ENCODE data around the gene NUFIP1.
A peak's percentile ranks its signal among the peaks of the same experiment; 100 is the strongest.
"Not testable (repeated sequence)": the region's sequence is repeated elsewhere in the genome, so short reads cannot be mapped to it uniquely, and the experiment has no call there.

The NUFIP1 gene

GRCh38 chr13:44989071-44989889, at the start of gene NUFIP1, which contains the start of gene GPALPP1:
NUFIP1 (minus strand) TSS chr13:44989471; CDS start chr13:44989436, 35 bp downstream.
GPALPP1 (plus strand) TSS chr13:44989538; CDS start chr13:44989655, 117 bp downstream.
- TF ChIP-seq, protein P1, sequence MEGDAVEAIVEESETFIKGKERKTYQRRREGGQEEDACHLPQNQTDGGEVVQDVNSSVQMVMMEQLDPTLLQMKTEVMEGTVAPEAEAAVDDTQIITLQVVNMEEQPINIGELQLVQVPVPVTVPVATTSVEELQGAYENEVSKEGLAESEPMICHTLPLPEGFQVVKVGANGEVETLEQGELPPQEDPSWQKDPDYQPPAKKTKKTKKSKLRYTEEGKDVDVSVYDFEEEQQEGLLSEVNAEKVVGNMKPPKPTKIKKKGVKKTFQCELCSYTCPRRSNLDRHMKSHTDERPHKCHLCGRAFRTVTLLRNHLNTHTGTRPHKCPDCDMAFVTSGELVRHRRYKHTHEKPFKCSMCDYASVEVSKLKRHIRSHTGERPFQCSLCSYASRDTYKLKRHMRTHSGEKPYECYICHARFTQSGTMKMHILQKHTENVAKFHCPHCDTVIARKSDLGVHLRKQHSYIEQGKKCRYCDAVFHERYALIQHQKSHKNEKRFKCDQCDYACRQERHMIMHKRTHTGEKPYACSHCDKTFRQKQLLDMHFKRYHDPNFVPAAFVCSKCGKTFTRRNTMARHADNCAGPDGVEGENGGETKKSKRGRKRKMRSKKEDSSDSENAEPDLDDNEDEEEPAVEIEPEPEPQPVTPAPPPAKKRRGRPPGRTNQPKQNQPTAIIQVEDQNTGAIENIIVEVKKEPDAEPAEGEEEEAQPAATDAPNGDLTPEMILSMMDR (IDR thresholded peaks at IDR 0.05; ENCODE audit: insufficient read depth, low read length, poor library complexity, severe bottlenecking), result no peak

DNA sequence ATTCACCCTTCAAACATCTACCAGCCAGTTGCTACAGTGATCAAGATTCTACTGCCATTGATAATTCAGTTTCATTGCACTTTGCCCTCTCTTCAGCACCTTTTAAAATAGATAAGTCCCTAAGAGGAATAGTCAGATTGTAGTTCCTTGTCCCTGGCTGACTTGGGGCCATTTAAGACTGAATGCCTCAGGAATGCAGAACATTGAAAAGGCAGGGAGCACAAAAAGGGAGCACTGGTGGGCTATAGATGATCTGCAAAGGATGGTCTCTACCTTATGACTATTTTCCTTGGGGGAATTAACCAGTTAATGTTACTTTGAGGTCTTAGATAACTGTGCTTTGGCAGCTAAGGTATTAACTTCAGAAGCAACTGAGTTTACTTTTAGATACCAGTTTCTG, 46.9 kb upstream of the NUFIP1 start:
- TF ChIP-seq, protein P1 (IDR thresholded peaks at IDR 0.05; ENCODE audit: insufficient read depth, low read length, poor library complexity, severe bottlenecking), result no peak
- no peak for DNase-seq (ENCODE audit: extremely low read depth, insufficient read length)
- Histone ChIP-seq H3K36me3 (ENCODE audit: control insufficient read depth, insufficient read depth, low read length) (no peaks in the 10 kb centered on the region; the same call in 1 of the 2 replicates), H3K4me3 (replicated peaks; ENCODE audit: low read depth, low read length) (no peak overlapping the region), H3K27me3 (replicated peaks; ENCODE audit: control insufficient read depth, insufficient read depth, low read length) (no peaks in the 10 kb centered on the region)

More at GRCh38 chr13:44989071-44989889, at the start of gene NUFIP1, which contains the start of gene GPALPP1:
- Histone ChIP-seq H3K27me3 (replicated peaks; ENCODE audit: control insufficient read depth, insufficient read depth, low read length) (no peaks in the 10 kb centered on the region), H3K4me3 (replicated peaks; ENCODE audit: low read depth, low read length) (peak within 1 kb of the TSS; percentile 99), H3K36me3 (ENCODE audit: control insufficient read depth, insufficient read depth, low read length) (peaks cover 3% of the 10 kb centered on the region)
- DNase-seq (ENCODE audit: extremely low read depth, insufficient read length), result peak; percentile 82

GRCh38 chr13:45034342-45034741, 45.1 kb upstream of the NUFIP1 start:
- TF ChIP-seq, protein P1 (IDR thresholded peaks at IDR 0.05; ENCODE audit: insufficient read depth, low read length, poor library complexity, severe bottlenecking), result no peak
- DNase-seq (ENCODE audit: extremely low read depth, insufficient read length), result no peak
- H3K4me3 ChIP-seq (replicated peaks; ENCODE audit: low read depth, low read length), result no peak overlapping the region
- H3K36me3 ChIP-seq (ENCODE audit: control insufficient read depth, insufficient read depth, low read length), result no peaks in the 10 kb centered on the region; the same call in 1 of the 2 replicates
- no peaks in the 10 kb centered on the region for H3K27me3 ChIP-seq (replicated peaks; ENCODE audit: control insufficient read depth, insufficient read depth, low read length)

DNA sequence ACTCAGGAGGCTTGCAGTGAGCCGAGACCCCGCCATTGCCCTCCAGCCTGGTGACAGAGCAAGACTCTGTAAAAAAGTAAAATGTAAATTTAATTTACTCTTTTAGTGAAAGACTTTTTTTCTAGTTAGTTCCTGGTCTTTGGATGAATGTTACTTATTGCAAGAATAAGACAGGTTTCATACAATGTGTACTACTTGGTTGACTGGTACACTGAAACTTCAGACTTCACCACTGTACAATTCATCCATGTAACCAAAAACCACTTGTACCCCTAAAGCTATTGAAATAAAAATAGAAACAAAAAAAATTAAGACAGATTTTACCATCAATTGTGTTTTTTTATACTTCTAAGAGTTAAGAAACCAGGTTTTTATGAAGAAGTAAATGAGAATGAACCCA, 35.6 kb upstream of the NUFIP1 start:
- TF ChIP-seq, protein P1 (IDR thresholded peaks at IDR 0.05; ENCODE audit: insufficient read depth, low read length, poor library complexity, severe bottlenecking), result no peak
- H3K4me3 ChIP-seq (replicated peaks; ENCODE audit: low read depth, low read length), result no peak overlapping the region
- no peaks in the 10 kb centered on the region for H3K27me3 ChIP-seq (replicated peaks; ENCODE audit: control insufficient read depth, insufficient read depth, low read length)
- H3K36me3 ChIP-seq (ENCODE audit: control insufficient read depth, insufficient read depth, low read length), result no peaks in the 10 kb centered on the region; the same call in 1 of the 2 replicates
- no peak for DNase-seq (ENCODE audit: extremely low read depth, insufficient read length)

DNA sequence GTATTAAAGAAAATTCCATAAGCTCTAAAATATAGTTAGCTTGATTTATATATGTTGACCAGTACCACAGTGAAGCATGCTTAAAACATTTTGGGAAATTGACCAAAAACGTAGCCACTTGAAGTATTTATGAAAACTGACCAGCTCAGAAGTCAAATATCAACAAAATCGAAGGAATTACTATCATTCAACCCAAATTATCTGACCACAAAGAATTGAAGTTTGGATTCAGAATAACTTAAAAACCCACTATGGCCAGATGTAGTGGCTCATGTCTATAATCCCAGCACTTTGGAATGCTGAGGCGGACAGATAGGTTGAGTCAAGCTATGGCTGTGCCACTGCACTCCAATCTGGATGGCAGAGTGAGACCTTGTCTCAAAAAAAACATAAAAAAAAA, 32.0 kb upstream of the NUFIP1 start:
- DNase-seq (ENCODE audit: extremely low read depth, insufficient read length), result no peak
- Histone ChIP-seq H3K27me3 (replicated peaks; ENCODE audit: control insufficient read depth, insufficient read depth, low read length) (no peaks in the 10 kb centered on the region), H3K36me3 (ENCODE audit: control insufficient read depth, insufficient read depth, low read length) (no peaks in the 10 kb centered on the region; the same call in none of the 2 replicates), H3K4me3 (replicated peaks; ENCODE audit: low read depth, low read length) (no peak overlapping the region)
- TF ChIP-seq, protein P1 (IDR thresholded peaks at IDR 0.05; ENCODE audit: insufficient read depth, low read length, poor library complexity, severe bottlenecking), result no peak

- H3K4me3 ChIP-seq (replicated peaks; ENCODE audit: low read depth, low read length); H3K36me3 ChIP-seq (ENCODE audit: control insufficient read depth, insufficient read depth, low read length); H3K27me3 ChIP-seq (replicated peaks; ENCODE audit: control insufficient read depth, insufficient read depth, low read length); DNase-seq (ENCODE audit: extremely low read depth, insufficient read length): not testable (repeated sequence)
Measured at GRCh38 chr13:45019981-45020380, 30.7 kb upstream of the NUFIP1 start.

Measured in GM06990 (cell line).